Glomerular endothelial cell (primary cell): ENCODE measurements around the gene DENND1A. TPM values are rescaled to one million over a fixed set of nuclear protein-coding genes. Genes with fewer than 3 reads are reported as not detected.
"Not testable (repeated sequence)": the region's sequence is repeated elsewhere in the genome, so short reads cannot be mapped to it uniquely, and the experiment has no call there.

Source experiments
- DNase-seq: peaks from one replicate; pipeline ENCODE4 v3.0.0-alpha.2; 2011; ENCODE audit warnings: low read depth, low spot score; ENCODE audit errors: extremely low read depth
- total RNA-seq: library from RNA; depleted of rRNA; stranded (reverse); fragments of >200 nt; gene quantifications from 2 replicates; pipeline ENCODE4 v1.2.3, GENCODE V29; 2015

Gene DENND1A, protein sequence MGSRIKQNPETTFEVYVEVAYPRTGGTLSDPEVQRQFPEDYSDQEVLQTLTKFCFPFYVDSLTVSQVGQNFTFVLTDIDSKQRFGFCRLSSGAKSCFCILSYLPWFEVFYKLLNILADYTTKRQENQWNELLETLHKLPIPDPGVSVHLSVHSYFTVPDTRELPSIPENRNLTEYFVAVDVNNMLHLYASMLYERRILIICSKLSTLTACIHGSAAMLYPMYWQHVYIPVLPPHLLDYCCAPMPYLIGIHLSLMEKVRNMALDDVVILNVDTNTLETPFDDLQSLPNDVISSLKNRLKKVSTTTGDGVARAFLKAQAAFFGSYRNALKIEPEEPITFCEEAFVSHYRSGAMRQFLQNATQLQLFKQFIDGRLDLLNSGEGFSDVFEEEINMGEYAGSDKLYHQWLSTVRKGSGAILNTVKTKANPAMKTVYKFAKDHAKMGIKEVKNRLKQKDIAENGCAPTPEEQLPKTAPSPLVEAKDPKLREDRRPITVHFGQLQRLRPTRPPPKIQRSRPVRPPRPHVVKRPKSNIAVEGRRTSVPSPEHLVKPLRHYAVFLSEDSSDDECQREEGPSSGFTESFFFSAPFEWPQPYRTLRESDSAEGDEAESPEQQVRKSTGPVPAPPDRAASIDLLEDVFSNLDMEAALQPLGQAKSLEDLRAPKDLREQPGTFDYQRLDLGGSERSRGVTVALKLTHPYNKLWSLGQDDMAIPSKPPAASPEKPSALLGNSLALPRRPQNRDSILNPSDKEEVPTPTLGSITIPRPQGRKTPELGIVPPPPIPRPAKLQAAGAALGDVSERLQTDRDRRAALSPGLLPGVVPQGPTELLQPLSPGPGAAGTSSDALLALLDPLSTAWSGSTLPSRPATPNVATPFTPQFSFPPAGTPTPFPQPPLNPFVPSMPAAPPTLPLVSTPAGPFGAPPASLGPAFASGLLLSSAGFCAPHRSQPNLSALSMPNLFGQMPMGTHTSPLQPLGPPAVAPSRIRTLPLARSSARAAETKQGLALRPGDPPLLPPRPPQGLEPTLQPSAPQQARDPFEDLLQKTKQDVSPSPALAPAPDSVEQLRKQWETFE
- total RNA-seq: 10.3 and 18.1 TPM in 2 replicates

- DNase-seq: no peak
Measured at GRCh38 chr9:123929870-123930831, at the start of gene DENND1A. TSS of gene DENND1A (minus strand) at chr9:123930126. CDS start at chr9:123929905, 221 bp downstream.

DNA sequence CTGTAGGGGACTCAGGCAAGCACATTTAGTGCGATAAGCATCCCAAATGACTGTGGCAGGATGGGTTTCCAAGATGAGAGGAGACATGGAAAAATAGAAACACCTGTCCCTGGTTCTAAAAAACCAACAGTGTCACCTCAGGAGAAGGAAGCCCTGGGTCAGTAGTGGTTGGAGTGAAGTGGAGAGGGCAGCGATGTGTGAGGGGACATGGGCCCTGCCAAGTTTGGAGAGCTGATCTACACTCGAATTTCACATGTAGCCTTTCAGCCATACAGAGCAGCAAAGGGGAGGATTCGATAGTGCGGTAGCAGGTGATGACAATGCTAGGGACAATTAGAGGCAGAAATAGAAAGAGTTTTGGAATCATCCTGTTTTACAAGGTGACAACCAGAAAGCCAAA is 49.1 kb upstream of the DENND1A start:
- DNase-seq: no peak

- DNase-seq: not testable (repeated sequence)
Measured at GRCh38 chr9:123976579-123976978, 46.7 kb upstream of the DENND1A start.

GRCh38 chr9:123975871-123976270 is 45.9 kb upstream of the DENND1A start:
- DNase-seq: no peak

DNA sequence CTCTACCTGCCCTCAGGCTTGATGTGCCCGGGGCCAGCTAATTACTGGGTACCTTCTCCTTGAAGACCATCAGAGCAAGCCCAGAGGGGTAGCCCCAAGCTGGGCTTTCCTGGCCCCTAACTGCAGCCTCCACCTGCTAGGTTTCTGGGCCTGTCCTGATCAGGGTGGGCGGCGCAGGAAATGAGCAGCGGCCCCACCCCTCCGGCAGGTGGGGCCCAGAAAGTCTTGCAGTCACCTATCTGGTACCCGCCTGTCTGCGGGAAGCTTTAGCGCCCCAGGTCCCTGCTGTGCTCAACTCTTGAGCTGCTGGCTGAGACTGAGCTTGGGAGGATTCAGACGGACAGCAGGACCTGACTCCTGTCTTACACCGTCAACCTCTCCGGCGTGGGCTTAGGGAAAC is 44.5 kb upstream of the DENND1A start:
- no peak for DNase-seq

DNA sequence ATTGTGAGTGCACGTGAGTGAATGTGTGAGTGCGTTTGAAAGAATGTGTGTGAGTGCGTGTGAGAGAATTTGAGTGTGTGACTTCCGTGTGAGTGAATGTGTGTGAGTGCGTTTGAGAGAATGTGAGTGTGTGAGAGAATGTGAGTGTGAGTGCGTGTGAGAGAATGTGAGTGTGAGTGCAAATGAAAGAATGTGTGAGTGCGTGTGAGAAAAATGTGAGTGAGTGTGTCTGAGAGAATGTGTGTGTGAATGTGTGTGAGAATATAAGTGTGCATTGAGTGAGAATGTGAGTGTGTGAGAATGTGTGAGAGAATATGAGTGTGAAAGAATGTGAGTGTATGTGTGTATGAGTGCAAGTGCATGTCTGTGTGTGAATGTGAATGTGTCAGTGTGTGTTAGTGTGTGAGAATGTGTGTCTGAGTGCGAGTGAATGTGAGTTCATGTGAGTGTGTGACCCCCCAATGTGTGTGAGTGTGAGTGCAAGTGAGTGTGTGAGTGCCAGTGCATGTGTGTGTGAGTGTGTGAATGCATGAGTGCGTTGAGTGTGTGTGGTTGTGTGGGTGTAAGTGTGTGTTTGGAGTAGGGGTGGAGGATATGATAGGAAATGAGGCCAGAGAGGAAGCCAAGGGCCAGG is 43.8 kb upstream of the DENND1A start:
- DNase-seq: no peak

GRCh38 chr9:123972618-123973017 is 42.7 kb upstream of the DENND1A start:
- no peak for DNase-seq

- no peak for DNase-seq
Measured at GRCh38 chr9:123967323-123967722, 37.4 kb upstream of the DENND1A start.

- DNase-seq: no peak
Measured at GRCh38 chr9:123965801-123966686, 36.1 kb upstream of the DENND1A start.

GRCh38 chr9:123964761-123965160 is 34.8 kb upstream of the DENND1A start:
- DNase-seq: no peak

GRCh38 chr9:123960965-123961364 is 31.0 kb upstream of the DENND1A start:
- no peak for DNase-seq

DNA sequence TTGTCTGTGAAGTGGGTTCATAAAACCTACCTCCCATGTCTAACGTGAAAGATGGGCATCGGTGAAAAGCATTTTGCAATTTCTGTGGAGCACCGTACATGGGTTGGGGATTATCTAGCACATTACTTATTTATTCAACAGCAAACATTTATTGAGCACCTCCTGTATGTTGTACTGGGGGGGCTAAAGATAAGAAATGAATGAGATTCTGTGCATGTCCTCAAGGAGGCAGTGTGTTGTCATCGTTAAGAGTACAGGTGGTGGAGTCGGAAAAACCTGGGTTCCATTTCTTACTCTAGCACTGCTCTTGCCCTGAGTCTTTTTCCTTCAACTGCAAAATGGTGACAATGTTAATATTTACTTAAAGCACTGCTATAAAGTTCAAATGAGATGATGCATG is 30.4 kb upstream of the DENND1A start:
- no peak for DNase-seq

GRCh38 chr9:123959787-123960186 is 29.9 kb upstream of the DENND1A start:
- DNase-seq: no peak

GRCh38 chr9:123957731-123958130 is 27.8 kb upstream of the DENND1A start:
- DNase-seq: no peak

DNA sequence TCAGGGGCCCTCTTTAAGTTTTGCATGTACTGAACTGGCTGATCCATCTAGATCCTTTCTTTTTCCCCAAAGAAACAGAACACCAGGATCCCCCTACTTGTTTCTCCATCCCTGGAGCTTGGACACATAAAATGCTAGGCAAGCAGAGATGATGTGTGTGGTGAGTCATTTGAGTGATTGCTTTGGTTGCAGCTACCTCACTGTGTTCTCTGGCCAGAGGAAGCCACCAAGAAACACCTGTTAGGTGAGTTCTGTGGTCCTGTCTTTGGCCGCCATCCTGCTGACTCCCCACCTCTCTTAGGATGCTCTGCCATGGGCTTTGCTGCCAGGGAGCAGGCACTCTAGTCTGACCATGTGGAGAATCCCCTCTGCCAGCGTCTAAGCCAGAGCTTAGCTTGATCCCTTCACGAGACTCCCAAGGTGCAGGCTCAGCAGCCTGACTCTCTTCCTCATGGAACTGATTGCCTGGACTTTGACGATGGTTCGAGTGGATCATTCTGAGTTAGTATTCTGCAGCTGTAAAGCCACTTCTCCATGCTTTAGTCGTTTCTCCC is 27.3 kb upstream of the DENND1A start:
- DNase-seq: no peak

GRCh38 chr9:123955637-123956036 is 25.7 kb upstream of the DENND1A start:
- no peak for DNase-seq

GRCh38 chr9:123954518-123955280 is 24.8 kb upstream of the DENND1A start:
- DNase-seq: no peak
